HepG2 (cell line): Measurements from ENCODE around the gene UCKL1. TPM values are rescaled to one million over a fixed set of nuclear protein-coding genes. Genes with fewer than 3 reads are reported as not detected.

Source experiments
- HNRNPL ChIP-seq: fragments of 200-400 bp; formaldehyde crosslinking; IDR thresholded peaks from 2 replicates; pipeline ENCODE4 v1.6.1; 2017; ENCODE audit warnings: mild to moderate bottlenecking, low read depth, low read length
- ISL2 ChIP-seq: sonication (generic); formaldehyde crosslinking; IDR thresholded peaks from 2 replicates; pipeline ENCODE4 v1.5.0; 2020; ENCODE audit warnings: missing genetic modification reagents
- KMT2A ChIP-seq: sonication (generic); formaldehyde crosslinking; IDR thresholded peaks from 2 replicates; pipeline ENCODE4 v1.4.0; 2020; ENCODE audit warnings: missing genetic modification reagents
- MAFG ChIP-seq: sonication (generic); formaldehyde crosslinking; IDR thresholded peaks from 2 replicates; pipeline ENCODE4 v1.5.1; 2020; ENCODE audit warnings: mild to moderate bottlenecking, missing genetic modification reagents
- NCOA5 ChIP-seq: sonication (generic); formaldehyde crosslinking; IDR thresholded peaks from 2 replicates; pipeline ENCODE4 v1.4.0; 2020; ENCODE audit warnings: missing genetic modification reagents
- RXRA ChIP-seq: sonication (generic); formaldehyde crosslinking; IDR thresholded peaks from 2 replicates; pipeline ENCODE4 v1.5.1; 2020; ENCODE audit warnings: missing genetic modification reagents
- TOE1 ChIP-seq: sonication (generic); formaldehyde crosslinking; IDR thresholded peaks from 2 replicates; pipeline ENCODE4 v1.4.0; 2020; ENCODE audit warnings: mild to moderate bottlenecking, missing genetic modification reagents
- XRCC5 ChIP-seq: fragments of 200-400 bp; formaldehyde crosslinking; optimal IDR thresholded peaks from 2 replicates; pipeline ENCODE3; 2017; ENCODE audit warnings: mild to moderate bottlenecking, low read length
- ZC3H4 ChIP-seq: sonication (generic); formaldehyde crosslinking; IDR thresholded peaks from 2 replicates; pipeline ENCODE4 v1.4.0; 2020; ENCODE audit warnings: missing genetic modification reagents, borderline replicate concordance
- ZNF207 ChIP-seq: fragments of 450-650 bp; IDR thresholded peaks from 2 replicates; pipeline ENCODE4 v1.6.1; 2016; ENCODE audit warnings: antibody characterized with exemption, borderline replicate concordance
- ZNF34 ChIP-seq: sonication (generic); formaldehyde crosslinking; IDR thresholded peaks from 2 replicates; pipeline ENCODE4 v1.4.0; 2020; ENCODE audit warnings: mild to moderate bottlenecking, missing genetic modification reagents, borderline replicate concordance
- ZNF451 ChIP-seq: sonication (generic); formaldehyde crosslinking; IDR thresholded peaks from 2 replicates; pipeline ENCODE4 v1.5.0; 2020; ENCODE audit warnings: mild to moderate bottlenecking, missing genetic modification reagents
- ZNF569 ChIP-seq: sonication (generic); formaldehyde crosslinking; IDR thresholded peaks from 2 replicates; pipeline ENCODE4 v1.5.0; 2020; ENCODE audit warnings: mild to moderate bottlenecking, missing genetic modification reagents, moderate library complexity, borderline replicate concordance
- ZNF570 ChIP-seq: sonication (generic); formaldehyde crosslinking; IDR thresholded peaks from 2 replicates; pipeline ENCODE4 v1.4.0; 2020; ENCODE audit warnings: mild to moderate bottlenecking, missing genetic modification reagents, borderline replicate concordance
- ZNF660 ChIP-seq: sonication (generic); formaldehyde crosslinking; IDR thresholded peaks from 2 replicates; pipeline ENCODE4 v1.5.1; 2020; ENCODE audit warnings: mild to moderate bottlenecking, low read depth, missing genetic modification reagents, borderline replicate concordance
- ZNF746 ChIP-seq: sonication (generic); formaldehyde crosslinking; IDR thresholded peaks from 2 replicates; pipeline ENCODE4 v1.8.0; 2022; ENCODE audit warnings: mild to moderate bottlenecking, missing genetic modification reagents
- polyA plus RNA-seq, 8 experiments: library from polyadenylated mRNA; depleted of rRNA in 3 of 8; stranded (reverse) in 7 of 8; unstranded in 1 of 8; fragments of >200 nt; fragmentation: Illumina TruSeq in 4 of 8; extraction: Trizol in 4 of 8; gene quantifications; 2 replicates each; pipeline versions ENCODE4 v1.2.1 to v1.2.3, GENCODE V29; 2011 to 2016; ENCODE audit warnings: low read depth in 4 of 8, missing spikeins in 1 of 8, mixed read lengths in 1 of 8; ENCODE audit not compliant: insufficient read depth in 1 of 8
- total RNA-seq, 5 experiments: library from RNA; depleted of rRNA; stranded (reverse); fragments of >200 nt; fragmentation: Illumina TruSeq; extraction: Trizol; gene quantifications; 2 replicates each; pipeline ENCODE4 v1.2.3, GENCODE V29; 2016; ENCODE audit warnings: low read depth in 1 of 5
- TF ChIP-seq, protein P1 (sequence below): sonication (generic); formaldehyde crosslinking; IDR thresholded peaks from 2 replicates; pipeline ENCODE4 v1.4.0; 2020; ENCODE audit warnings: missing genetic modification reagents
- TF ChIP-seq, protein P2 (sequence below): sonication (generic); formaldehyde crosslinking; IDR thresholded peaks from 2 replicates; pipeline ENCODE4 v1.4.0; 2020; ENCODE audit warnings: missing genetic modification reagents
- TF ChIP-seq, protein P3 (sequence below): sonication (generic); formaldehyde crosslinking; IDR thresholded peaks from 2 replicates; pipeline ENCODE4 v1.5.0; 2020; ENCODE audit warnings: mild to moderate bottlenecking, missing genetic modification reagents, borderline replicate concordance
- TF ChIP-seq, protein P4 (sequence below): sonication (generic); formaldehyde crosslinking; IDR thresholded peaks from 2 replicates; pipeline ENCODE4 v1.8.1; 2023; ENCODE audit warnings: missing genetic modification reagents, inconsistent platforms, borderline replicate concordance
- TF ChIP-seq, protein P5 (sequence below): sonication (generic); formaldehyde crosslinking; IDR thresholded peaks from 2 replicates; pipeline ENCODE4 v1.4.0; 2020; ENCODE audit warnings: missing genetic modification reagents; ENCODE audit errors: not compliant biosample characterization
- TF ChIP-seq, protein P6 (sequence below): sonication (generic); formaldehyde crosslinking; IDR thresholded peaks from 2 replicates; pipeline ENCODE4 v1.5.0; 2020; ENCODE audit warnings: missing genetic modification reagents

The UCKL1 gene
- total and polyA plus RNA-seq, 2 of the 13 experiments (the other 11 are each of a cell fraction or from before 2014, with no cell fraction given): 50.2 to 126 TPM

DNA sequence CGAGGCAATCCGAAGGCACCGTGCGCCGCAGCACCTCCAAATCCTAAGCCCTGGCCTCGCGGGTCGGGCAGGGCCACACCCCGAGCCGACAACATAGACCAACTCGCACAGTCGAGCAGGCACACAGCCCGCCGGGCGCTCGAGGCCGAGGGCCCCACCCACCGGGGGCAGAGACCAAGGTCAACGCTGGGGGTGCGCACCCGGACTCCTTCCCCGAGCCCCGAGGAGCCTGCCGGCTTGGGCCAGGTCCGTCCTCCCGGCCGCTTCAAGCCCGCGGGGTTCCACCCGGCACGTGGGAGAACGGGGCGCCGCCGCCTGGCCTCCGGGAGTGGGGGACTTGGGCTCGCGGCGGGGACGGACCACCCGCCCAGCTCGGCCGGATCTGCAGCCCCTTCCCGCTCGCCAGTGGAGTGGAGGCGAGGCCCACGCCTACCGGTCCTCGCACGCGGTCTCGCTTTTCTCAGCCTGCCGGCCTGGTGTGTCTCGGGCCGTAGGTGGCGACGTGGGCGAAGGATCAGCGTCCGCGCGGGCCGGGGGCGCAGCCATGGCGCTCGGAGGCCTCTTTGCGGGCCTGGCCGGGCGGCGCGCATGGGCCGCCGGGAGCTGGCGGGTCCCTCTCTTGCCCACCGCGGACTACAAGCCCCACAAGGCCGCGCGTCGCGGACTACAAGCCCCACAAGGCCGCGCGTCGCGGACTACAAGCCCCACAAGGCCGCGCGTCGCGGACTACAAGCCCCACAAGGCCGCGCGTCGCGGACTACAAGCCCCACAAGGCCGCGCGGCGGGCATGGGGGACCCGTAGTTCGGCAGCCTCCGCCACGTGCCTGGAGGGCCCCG lies at the start of gene UCKL1 (continued):
- TF ChIP-seq ZNF569 (CRISPR knock-in tag) (peak; percentile 99), ZNF207 (no peak), ZNF746 (CRISPR knock-in tag) (peak; percentile 84), XRCC5 (peak; percentile 92), ZNF660 (peak; percentile 95; the same call in 1 of the 2 replicates), RXRA (peak; percentile 96), HNRNPL (peak; percentile 93), ZNF570 (peak; percentile 44; the same call in 1 of the 2 replicates), ZC3H4 (CRISPR knock-in tag) (peak; percentile 96), NCOA5 (CRISPR knock-in tag) (peak; percentile 96; the same call in 1 of the 2 replicates), ZNF34 (CRISPR knock-in tag) (peak; percentile 100), MAFG (CRISPR knock-in tag) (no peak; the same call in 1 of the 2 replicates), TOE1 (CRISPR knock-in tag) (peak; percentile 99), ISL2 (CRISPR knock-in tag) (peak; percentile 70), KMT2A (peak; percentile 87), ZNF451 (CRISPR knock-in tag) (peak; percentile 99)
- TF ChIP-seq, protein P1, sequence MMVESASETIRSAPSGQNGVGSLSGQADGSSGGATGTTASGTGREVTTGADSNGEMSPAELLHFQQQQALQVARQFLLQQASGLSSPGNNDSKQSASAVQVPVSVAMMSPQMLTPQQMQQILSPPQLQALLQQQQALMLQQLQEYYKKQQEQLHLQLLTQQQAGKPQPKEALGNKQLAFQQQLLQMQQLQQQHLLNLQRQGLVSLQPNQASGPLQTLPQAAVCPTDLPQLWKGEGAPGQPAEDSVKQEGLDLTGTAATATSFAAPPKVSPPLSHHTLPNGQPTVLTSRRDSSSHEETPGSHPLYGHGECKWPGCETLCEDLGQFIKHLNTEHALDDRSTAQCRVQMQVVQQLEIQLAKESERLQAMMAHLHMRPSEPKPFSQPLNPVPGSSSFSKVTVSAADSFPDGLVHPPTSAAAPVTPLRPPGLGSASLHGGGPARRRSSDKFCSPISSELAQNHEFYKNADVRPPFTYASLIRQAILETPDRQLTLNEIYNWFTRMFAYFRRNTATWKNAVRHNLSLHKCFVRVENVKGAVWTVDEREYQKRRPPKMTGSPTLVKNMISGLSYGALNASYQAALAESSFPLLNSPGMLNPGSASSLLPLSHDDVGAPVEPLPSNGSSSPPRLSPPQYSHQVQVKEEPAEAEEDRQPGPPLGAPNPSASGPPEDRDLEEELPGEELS (CRISPR knock-in tag): peak; percentile 80
- TF ChIP-seq, protein P2, sequence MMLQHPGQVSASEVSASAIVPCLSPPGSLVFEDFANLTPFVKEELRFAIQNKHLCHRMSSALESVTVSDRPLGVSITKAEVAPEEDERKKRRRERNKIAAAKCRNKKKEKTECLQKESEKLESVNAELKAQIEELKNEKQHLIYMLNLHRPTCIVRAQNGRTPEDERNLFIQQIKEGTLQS: peak; percentile 82
- TF ChIP-seq, protein P3, sequence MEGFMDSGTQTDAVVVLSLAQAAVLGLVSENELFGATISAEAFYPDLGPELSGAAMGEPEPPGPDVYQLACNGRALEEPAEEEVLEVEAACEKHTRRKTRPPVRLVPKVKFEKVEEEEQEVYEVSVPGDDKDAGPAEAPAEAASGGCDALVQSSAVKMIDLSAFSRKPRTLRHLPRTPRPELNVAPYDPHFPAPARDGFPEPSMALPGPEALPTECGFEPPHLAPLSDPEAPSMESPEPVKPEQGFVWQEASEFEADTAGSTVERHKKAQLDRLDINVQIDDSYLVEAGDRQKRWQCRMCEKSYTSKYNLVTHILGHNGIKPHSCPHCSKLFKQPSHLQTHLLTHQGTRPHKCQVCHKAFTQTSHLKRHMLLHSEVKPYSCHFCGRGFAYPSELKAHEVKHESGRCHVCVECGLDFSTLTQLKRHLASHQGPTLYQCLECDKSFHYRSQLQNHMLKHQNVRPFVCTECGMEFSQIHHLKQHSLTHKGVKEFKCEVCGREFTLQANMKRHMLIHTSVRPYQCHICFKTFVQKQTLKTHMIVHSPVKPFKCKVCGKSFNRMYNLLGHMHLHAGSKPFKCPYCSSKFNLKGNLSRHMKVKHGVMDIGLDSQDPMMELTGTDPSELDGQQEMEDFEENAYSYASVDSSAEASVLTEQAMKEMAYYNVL: peak; percentile 97
- TF ChIP-seq, protein P4, sequence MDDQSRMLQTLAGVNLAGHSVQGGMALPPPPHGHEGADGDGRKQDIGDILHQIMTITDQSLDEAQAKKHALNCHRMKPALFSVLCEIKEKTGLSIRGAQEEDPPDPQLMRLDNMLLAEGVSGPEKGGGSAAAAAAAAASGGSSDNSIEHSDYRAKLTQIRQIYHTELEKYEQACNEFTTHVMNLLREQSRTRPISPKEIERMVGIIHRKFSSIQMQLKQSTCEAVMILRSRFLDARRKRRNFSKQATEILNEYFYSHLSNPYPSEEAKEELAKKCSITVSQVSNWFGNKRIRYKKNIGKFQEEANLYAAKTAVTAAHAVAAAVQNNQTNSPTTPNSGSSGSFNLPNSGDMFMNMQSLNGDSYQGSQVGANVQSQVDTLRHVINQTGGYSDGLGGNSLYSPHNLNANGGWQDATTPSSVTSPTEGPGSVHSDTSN (CRISPR knock-in tag): peak; percentile 84
- TF ChIP-seq, protein P5, sequence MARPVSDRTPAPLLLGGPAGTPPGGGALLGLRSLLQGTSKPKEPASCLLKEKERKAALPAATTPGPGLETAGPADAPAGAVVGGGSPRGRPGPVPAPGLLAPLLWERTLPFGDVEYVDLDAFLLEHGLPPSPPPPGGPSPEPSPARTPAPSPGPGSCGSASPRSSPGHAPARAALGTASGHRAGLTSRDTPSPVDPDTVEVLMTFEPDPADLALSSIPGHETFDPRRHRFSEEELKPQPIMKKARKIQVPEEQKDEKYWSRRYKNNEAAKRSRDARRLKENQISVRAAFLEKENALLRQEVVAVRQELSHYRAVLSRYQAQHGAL (CRISPR knock-in tag): peak; percentile 91
- TF ChIP-seq, protein P6, sequence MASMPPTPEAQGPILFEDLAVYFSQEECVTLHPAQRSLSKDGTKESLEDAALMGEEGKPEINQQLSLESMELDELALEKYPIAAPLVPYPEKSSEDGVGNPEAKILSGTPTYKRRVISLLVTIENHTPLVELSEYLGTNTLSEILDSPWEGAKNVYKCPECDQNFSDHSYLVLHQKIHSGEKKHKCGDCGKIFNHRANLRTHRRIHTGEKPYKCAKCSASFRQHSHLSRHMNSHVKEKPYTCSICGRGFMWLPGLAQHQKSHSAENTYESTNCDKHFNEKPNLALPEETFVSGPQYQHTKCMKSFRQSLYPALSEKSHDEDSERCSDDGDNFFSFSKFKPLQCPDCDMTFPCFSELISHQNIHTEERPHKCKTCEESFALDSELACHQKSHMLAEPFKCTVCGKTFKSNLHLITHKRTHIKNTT (CRISPR knock-in tag): no peak; the same call in none of the 2 replicates
